RWPE1 (cell line): ENCODE results near the gene POLR2L.
A peak's percentile ranks its signal among the peaks of the same experiment; 100 is the strongest.

Source experiments
- CTCF ChIA-PET: fragments of 350-600 bp; sonication (Branson Sonifier 250); formaldehyde crosslinking; extraction: SDS; loops from one replicate; lab custom pipeline; 2021; lab: Yijun Ruan, JAX
- POLR2A ChIA-PET: fragments of 400-600 bp; formaldehyde crosslinking; extraction: SDS; loops from one replicate; lab custom pipeline; 2020; ENCODE audit warnings: antibody characterized with exemption; ENCODE audit not compliant: low non-redundant PET; lab: Yijun Ruan, JAX
- DNase-seq: peaks from one replicate; pipeline ENCODE4 v3.0.0; 2012; ENCODE audit warnings: low spot score
- H3K27ac ChIP-seq: fragments of 450-650 bp; 2 replicates; pipeline ENCODE4 v1.5.1; 2017
- CTCF ChIP-seq: fragments of 450-650 bp; conservative IDR thresholded peaks from 2 replicates; pipeline ENCODE4 v1.5.1; 2017; ENCODE audit warnings: low read depth, mild to moderate bottlenecking

POLR2L gene

GRCh38 chr11:791658-792534 is 50.4 kb downstream of the POLR2L start:
- CTCF ChIA-PET = interaction anchor here (0.7 kb wide), 1 partner anchor 9 kb away, joined by 3 read pairs; no protein-coding TSS in a partner anchor
- no peak for TF ChIP-seq CTCF
- POLR2A ChIA-PET = no interaction called here
- no peak for DNase-seq
- peak overlapping the region; percentile 52 for H3K27ac ChIP-seq

GRCh38 chr11:790721-791564 is 51.4 kb downstream of the POLR2L start:
- no peak for DNase-seq
- POLR2A ChIA-PET = interaction anchor here (0.6 to 1.0 kb wide), 2 partner anchors 44 to 208 kb away, joined by 3 to 4 read pairs; no protein-coding TSS in a partner anchor
- peak overlapping the region; percentile 52 for H3K27ac ChIP-seq
- CTCF ChIA-PET = interaction anchor here (0.7 kb wide), 1 partner anchor 12 kb away, joined by 3 read pairs; no protein-coding TSS in a partner anchor
- no peak for TF ChIP-seq CTCF

- H3K27ac ChIP-seq = peak within 1 kb of the TSS; percentile 52
- CTCF ChIA-PET = interaction anchor here (0.7 kb wide), 1 partner anchor 11 kb away, joined by 3 read pairs; no protein-coding TSS in a partner anchor
- no peak for DNase-seq
Observed at GRCh38 chr11:789943-790342, 52.4 kb downstream of the POLR2L start, which contains the start of gene CEND1. TSS of gene CEND1 (minus strand) at chr11:790090. CDS start at chr11:788576, 1,514 bp downstream.

More at GRCh38 chr11:789943-790342, 52.4 kb downstream of the POLR2L start, which contains the start of gene CEND1:
- TF ChIP-seq CTCF = no peak
- POLR2A ChIA-PET = no interaction called here
